ENCODE results near the gene TOX3. TPM values are rescaled to one million over a fixed set of nuclear protein-coding genes. Genes with fewer than 3 reads are reported as not detected.

The TOX3 gene
- total RNA-seq, 1 donor from 2014 or later, result under 0.01 TPM

- DNase-seq (ENCODE audit: low read depth) (no peak), FAIRE-seq (no peak)
- TF ChIP-seq CTCF (IDR thresholded peaks at IDR 0.05; ENCODE audit: insufficient read depth, low read length, severe bottlenecking), result no peak
- Histone ChIP-seq H3K27me3 (ENCODE audit: control insufficient read depth, insufficient read depth, low read length) (no peaks in the 10 kb centered on the region), H3K4me3 (ENCODE audit: low read depth, low read length) (no peak overlapping the region), H3K36me3 (ENCODE audit: control insufficient read depth, insufficient read depth, low read length) (no peaks in the 10 kb centered on the region)
These were observed 79.9 kb downstream of the TOX3 start for GRCh38 chr16:52466994-52467393.

GRCh38 chr16:52465711-52466267 lies 81.2 kb downstream of the TOX3 start:
- no peaks in the 10 kb centered on the region for H3K36me3 ChIP-seq (ENCODE audit: control insufficient read depth, insufficient read depth, low read length)
- no peak for TF ChIP-seq CTCF (IDR thresholded peaks at IDR 0.05; ENCODE audit: insufficient read depth, low read length, severe bottlenecking)
- H3K4me3 ChIP-seq (ENCODE audit: low read depth, low read length), result no peak overlapping the region
- FAIRE-seq (no peak), DNase-seq (ENCODE audit: low read depth) (no peak)
- H3K27me3 ChIP-seq (ENCODE audit: control insufficient read depth, insufficient read depth, low read length), result no peaks in the 10 kb centered on the region

DNA sequence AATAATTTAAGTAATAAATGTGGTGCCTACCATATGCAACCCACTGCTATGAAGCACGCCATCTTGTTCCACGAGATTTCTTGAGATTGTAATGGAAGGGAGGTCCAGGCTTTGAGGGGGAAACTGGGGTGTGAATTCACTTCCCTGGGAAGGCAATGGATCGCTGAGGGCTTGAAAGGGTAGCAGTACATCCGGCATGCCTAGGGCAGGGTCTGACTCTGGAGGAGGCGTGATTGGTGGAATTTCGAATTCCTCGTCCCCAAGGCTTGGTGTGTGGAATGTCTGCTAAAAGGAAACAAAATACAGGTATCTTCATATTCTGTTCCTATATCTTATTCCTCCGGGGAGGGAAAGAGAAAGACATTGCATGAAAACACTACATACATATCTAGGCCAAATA lies 83.0 kb downstream of the TOX3 start:
- Histone ChIP-seq H3K27me3 (ENCODE audit: control insufficient read depth, insufficient read depth, low read length) (no peaks in the 10 kb centered on the region), H3K36me3 (ENCODE audit: control insufficient read depth, insufficient read depth, low read length) (no peaks in the 10 kb centered on the region), H3K4me3 (ENCODE audit: low read depth, low read length) (no peak overlapping the region)
- no peak for FAIRE-seq
- no peak for DNase-seq (ENCODE audit: low read depth)
- no peak for TF ChIP-seq CTCF (IDR thresholded peaks at IDR 0.05; ENCODE audit: insufficient read depth, low read length, severe bottlenecking)

- Histone ChIP-seq H3K27me3 (ENCODE audit: control insufficient read depth, insufficient read depth, low read length) (no peaks in the 10 kb centered on the region), H3K4me3 (ENCODE audit: low read depth, low read length) (no peak overlapping the region), H3K36me3 (ENCODE audit: control insufficient read depth, insufficient read depth, low read length) (no peaks in the 10 kb centered on the region)
- no peak for DNase-seq (ENCODE audit: low read depth)
- TF ChIP-seq CTCF (IDR thresholded peaks at IDR 0.05; ENCODE audit: insufficient read depth, low read length, severe bottlenecking), result no peak
- no peak for FAIRE-seq
These were observed 84.1 kb downstream of the TOX3 start for GRCh38 chr16:52462816-52463215.

GRCh38 chr16:52460639-52461178 lies 86.2 kb downstream of the TOX3 start:
- DNase-seq (ENCODE audit: low read depth), result no peak
- Histone ChIP-seq H3K27me3 (ENCODE audit: control insufficient read depth, insufficient read depth, low read length) (no peaks in the 10 kb centered on the region), H3K36me3 (ENCODE audit: control insufficient read depth, insufficient read depth, low read length) (no peaks in the 10 kb centered on the region), H3K4me3 (ENCODE audit: low read depth, low read length) (no peak overlapping the region)
- no peak for FAIRE-seq
- no peak for TF ChIP-seq CTCF (IDR thresholded peaks at IDR 0.05; ENCODE audit: insufficient read depth, low read length, severe bottlenecking)

DNA sequence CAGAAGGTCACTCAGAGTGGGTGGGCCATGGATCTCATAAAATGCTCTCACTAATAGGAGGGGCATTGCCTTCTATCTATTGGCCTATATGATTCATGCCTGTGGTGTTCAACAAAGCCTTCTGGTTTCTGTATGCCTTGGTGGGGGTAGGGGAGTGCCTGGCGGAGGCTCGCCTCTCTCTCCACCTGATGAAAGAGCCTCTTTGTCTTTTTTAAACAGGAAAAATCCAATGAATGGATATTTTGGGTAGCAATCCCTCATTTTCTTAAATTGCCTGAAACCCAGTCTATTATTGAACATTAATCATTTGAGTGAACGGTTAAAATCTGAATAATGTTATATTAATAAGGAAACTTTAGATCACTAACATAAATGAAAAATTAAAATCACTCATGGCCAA lies 90.6 kb downstream of the TOX3 start:
- DNase-seq (ENCODE audit: low read depth), result no peak
- no peak for TF ChIP-seq CTCF (IDR thresholded peaks at IDR 0.05; ENCODE audit: insufficient read depth, low read length, severe bottlenecking)
- H3K27me3 ChIP-seq (ENCODE audit: control insufficient read depth, insufficient read depth, low read length), result no peaks in the 10 kb centered on the region
- FAIRE-seq, result no peak
- H3K36me3 ChIP-seq (ENCODE audit: control insufficient read depth, insufficient read depth, low read length), result no peaks in the 10 kb centered on the region
- no peak overlapping the region for H3K4me3 ChIP-seq (ENCODE audit: low read depth, low read length)
